ENCODE data around the gene FAM163B. TPM values are rescaled to one million over a fixed set of nuclear protein-coding genes. Genes with fewer than 3 reads are reported as not detected.

FAM163B gene
- total RNA-seq, 1 donor from 2014 or later = not detected

DNA sequence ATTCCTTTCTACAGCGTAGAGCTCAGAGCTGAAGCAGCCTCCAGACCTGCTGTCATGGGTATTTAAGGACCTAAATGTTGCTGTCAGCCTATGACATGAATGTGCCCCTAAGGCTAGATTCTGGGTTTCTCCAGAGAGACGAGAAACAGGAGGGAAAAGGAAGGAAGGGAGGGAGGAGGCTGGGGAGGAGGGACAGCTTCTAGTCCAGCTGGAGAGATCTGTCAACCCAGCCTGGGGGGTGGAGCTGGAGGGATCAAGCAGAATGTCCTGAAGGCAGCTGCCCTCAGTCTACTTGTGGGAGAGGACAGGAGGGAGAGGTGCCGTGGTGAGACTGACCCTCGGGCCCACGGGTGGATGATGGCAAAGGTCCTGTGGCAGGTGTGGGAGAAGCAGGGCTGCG is 25.9 kb upstream of the FAM163B start:
- no peak overlapping the region for H3K27ac Mint-ChIP-seq (ENCODE audit: unreplicated experiment)
- peaks cover 58% of the 10 kb centered on the region for H3K27me3 Mint-ChIP-seq (ENCODE audit: unreplicated experiment)
- no peak for DNase-seq (ENCODE audit: extremely low spot score, unreplicated experiment)
- no peaks in the 10 kb centered on the region for H3K9me3 Mint-ChIP-seq (ENCODE audit: unreplicated experiment)
- no peak overlapping the region for H3K4me3 Mint-ChIP-seq (ENCODE audit: unreplicated experiment)
- no peaks in the 10 kb centered on the region for H3K36me3 Mint-ChIP-seq (ENCODE audit: unreplicated experiment)
- no peaks in the 10 kb centered on the region for H3K4me1 Mint-ChIP-seq (ENCODE audit: unreplicated experiment)
- TF ChIP-seq, protein P1, sequence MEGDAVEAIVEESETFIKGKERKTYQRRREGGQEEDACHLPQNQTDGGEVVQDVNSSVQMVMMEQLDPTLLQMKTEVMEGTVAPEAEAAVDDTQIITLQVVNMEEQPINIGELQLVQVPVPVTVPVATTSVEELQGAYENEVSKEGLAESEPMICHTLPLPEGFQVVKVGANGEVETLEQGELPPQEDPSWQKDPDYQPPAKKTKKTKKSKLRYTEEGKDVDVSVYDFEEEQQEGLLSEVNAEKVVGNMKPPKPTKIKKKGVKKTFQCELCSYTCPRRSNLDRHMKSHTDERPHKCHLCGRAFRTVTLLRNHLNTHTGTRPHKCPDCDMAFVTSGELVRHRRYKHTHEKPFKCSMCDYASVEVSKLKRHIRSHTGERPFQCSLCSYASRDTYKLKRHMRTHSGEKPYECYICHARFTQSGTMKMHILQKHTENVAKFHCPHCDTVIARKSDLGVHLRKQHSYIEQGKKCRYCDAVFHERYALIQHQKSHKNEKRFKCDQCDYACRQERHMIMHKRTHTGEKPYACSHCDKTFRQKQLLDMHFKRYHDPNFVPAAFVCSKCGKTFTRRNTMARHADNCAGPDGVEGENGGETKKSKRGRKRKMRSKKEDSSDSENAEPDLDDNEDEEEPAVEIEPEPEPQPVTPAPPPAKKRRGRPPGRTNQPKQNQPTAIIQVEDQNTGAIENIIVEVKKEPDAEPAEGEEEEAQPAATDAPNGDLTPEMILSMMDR (IDR thresholded peaks at IDR 0.05) = no peak

DNA sequence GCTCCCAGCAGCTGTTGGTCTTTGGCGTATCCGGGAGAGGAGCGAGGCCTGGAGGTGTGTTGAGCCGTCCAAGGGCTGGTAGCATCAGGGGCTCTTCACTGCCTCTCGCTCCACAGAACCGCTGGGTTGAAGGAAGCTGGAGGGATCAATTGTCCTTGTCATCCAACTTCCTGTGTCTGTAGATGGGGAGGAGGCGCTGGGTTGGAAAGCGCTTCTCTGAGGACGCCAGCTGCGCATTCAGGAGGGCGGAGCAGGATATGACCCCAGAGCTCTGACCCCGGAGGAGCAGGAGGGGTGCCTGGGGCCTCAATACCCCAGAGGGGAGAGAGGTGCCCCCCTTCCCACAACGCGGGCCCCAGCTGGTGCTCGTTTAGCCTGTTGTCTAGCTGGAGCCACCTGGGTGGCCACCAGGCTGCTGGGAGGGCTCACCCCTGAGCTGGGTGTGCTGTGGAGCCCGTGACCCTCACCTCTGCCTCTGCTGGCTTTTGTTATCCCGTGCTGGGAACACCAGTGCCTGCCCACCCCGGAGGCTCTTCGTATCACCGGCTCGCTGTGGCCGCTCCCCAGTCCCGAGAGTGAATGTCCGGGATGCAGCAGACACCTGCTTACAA is 25.0 kb upstream of the FAM163B start:
- Mint-ChIP-seq H3K9me3 (ENCODE audit: unreplicated experiment) (no peaks in the 10 kb centered on the region), H3K36me3 (ENCODE audit: unreplicated experiment) (no peaks in the 10 kb centered on the region), H3K4me1 (ENCODE audit: unreplicated experiment) (no peaks in the 10 kb centered on the region), H3K4me3 (ENCODE audit: unreplicated experiment) (no peak overlapping the region), H3K27me3 (ENCODE audit: unreplicated experiment) (peaks cover 50% of the 10 kb centered on the region), H3K27ac (ENCODE audit: unreplicated experiment) (no peak overlapping the region)
- no peak for DNase-seq (ENCODE audit: extremely low spot score, unreplicated experiment)
- TF ChIP-seq, protein P1 (IDR thresholded peaks at IDR 0.05) = no peak

DNA sequence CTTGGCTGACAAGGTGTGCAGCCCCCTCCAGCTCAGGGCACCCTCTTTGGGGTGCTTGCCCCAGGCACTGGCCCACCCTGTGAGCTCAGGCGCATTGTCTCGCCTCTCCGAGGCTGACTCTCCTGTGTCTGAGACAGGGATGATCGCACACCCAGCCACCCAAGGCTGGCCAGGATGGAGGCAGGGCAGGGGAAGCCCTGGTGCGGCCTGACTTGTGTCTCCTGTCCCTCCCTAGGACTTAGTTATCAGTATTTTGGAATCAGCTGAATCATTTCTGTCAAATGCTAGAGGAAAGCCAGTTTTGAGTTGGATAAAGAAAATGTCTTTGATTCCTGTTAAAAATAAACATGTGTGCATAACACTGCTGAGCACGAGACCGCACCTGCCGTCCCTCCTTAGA is 24.5 kb upstream of the FAM163B start:
- TF ChIP-seq, protein P1 (IDR thresholded peaks at IDR 0.05) = no peak
- H3K36me3 Mint-ChIP-seq (ENCODE audit: unreplicated experiment) = no peaks in the 10 kb centered on the region
- no peaks in the 10 kb centered on the region for H3K4me1 Mint-ChIP-seq (ENCODE audit: unreplicated experiment)
- H3K9me3 Mint-ChIP-seq (ENCODE audit: unreplicated experiment) = no peaks in the 10 kb centered on the region
- H3K27me3 Mint-ChIP-seq (ENCODE audit: unreplicated experiment) = peaks cover 50% of the 10 kb centered on the region
- H3K4me3 Mint-ChIP-seq (ENCODE audit: unreplicated experiment) = no peak overlapping the region
- DNase-seq (ENCODE audit: extremely low spot score, unreplicated experiment) = no peak
- no peak overlapping the region for H3K27ac Mint-ChIP-seq (ENCODE audit: unreplicated experiment)

GRCh38 chr9:133632806-133633680 is 23.9 kb upstream of the FAM163B start:
- H3K4me1 Mint-ChIP-seq (ENCODE audit: unreplicated experiment) = no peaks in the 10 kb centered on the region
- no peaks in the 10 kb centered on the region for H3K9me3 Mint-ChIP-seq (ENCODE audit: unreplicated experiment)
- TF ChIP-seq, protein P1 (IDR thresholded peaks at IDR 0.05) = no peak
- no peak overlapping the region for H3K27ac Mint-ChIP-seq (ENCODE audit: unreplicated experiment)
- peaks cover 48% of the 10 kb centered on the region for H3K27me3 Mint-ChIP-seq (ENCODE audit: unreplicated experiment)
- no peaks in the 10 kb centered on the region for H3K36me3 Mint-ChIP-seq (ENCODE audit: unreplicated experiment)
- DNase-seq (ENCODE audit: extremely low spot score, unreplicated experiment) = no peak
- no peak overlapping the region for H3K4me3 Mint-ChIP-seq (ENCODE audit: unreplicated experiment)

DNA sequence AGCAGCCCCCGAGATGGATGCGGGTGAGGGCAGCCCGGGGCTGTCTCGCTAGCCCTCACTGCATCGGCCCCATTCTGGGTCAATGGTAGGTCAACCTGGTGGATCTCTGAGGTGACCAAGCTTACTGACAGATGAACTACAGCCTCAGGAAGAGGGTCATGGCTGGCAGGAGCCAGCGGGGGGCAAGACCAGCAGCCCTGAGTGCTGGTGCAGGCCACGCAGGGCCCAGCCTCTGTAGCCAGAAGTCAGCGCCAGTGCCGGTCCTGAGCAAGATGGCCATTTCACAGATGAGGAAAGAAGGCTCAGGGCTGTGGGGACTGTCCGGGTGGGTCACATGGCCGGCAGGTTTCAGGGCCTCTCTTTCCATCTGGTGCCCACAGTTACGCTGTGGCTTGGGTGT is 21.9 kb upstream of the FAM163B start:
- H3K4me1 Mint-ChIP-seq (ENCODE audit: unreplicated experiment) = no peaks in the 10 kb centered on the region
- no peak for DNase-seq (ENCODE audit: extremely low spot score, unreplicated experiment)
- H3K27ac Mint-ChIP-seq (ENCODE audit: unreplicated experiment) = no peak overlapping the region
- peaks cover 8% of the 10 kb centered on the region for H3K9me3 Mint-ChIP-seq (ENCODE audit: unreplicated experiment)
- H3K4me3 Mint-ChIP-seq (ENCODE audit: unreplicated experiment) = no peak overlapping the region
- TF ChIP-seq, protein P1 (IDR thresholded peaks at IDR 0.05) = no peak
- no peaks in the 10 kb centered on the region for H3K36me3 Mint-ChIP-seq (ENCODE audit: unreplicated experiment)
- H3K27me3 Mint-ChIP-seq (ENCODE audit: unreplicated experiment) = peaks cover 53% of the 10 kb centered on the region

Measured in osteocyte (in vitro differentiated cells).